GOT3 (cell line): Measurements from ENCODE around the gene GALNT17.

Experiments used
- DNase-seq: peaks from one replicate; lab custom pipeline; 2025; ENCODE audit warnings: mixed read lengths; lab: John Stamatoyannopoulos, UW

The GALNT17 gene

GRCh38 chr7:71746006-71746405 lies 614.1 kb downstream of the GALNT17 start:
- no peak for DNase-seq

GRCh38 chr7:71750290-71750689 lies 618.3 kb downstream of the GALNT17 start:
- no peak for DNase-seq

GRCh38 chr7:71752171-71752935 lies 620.4 kb downstream of the GALNT17 start:
- DNase-seq, result no peak

GRCh38 chr7:71753236-71753635 lies 621.3 kb downstream of the GALNT17 start:
- no peak for DNase-seq

GRCh38 chr7:71753956-71754664 lies 622.2 kb downstream of the GALNT17 start:
- no peak for DNase-seq

- no peak for DNase-seq
Observed at GRCh38 chr7:71754828-71755227, 622.9 kb downstream of the GALNT17 start.

- no peak for DNase-seq
Observed at GRCh38 chr7:71761336-71761735, 629.4 kb downstream of the GALNT17 start.
